ENCODE results near the gene P2RY1.

P2RY1 gene

DNA sequence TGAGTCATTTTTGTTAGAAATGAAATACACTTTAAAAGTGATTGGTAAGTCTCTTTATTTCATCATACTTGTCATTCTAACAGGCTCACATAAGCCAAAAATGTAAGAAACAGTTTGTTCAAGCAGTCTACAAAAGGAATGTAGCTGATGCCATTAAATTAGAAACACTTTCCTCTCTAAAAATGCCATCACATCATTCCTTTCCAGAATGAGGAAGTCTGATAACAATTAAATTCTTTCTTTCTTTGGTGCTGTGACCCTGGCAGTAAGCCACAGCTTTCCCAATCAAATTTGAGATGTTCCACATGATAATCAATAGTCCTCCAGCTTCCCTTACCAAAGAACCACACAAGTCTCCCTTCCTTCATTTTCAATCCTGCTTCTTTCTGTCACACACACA lies 9.4 kb upstream of the P2RY1 start:
- Histone ChIP-seq H3K4me3 (ENCODE audit: low read length) (no peak overlapping the region), H3K4me1 (ENCODE audit: control insufficient read depth, insufficient read depth, low read length) (peaks cover 12% of the 10 kb centered on the region)

GRCh38 chr3:152826476-152826875 lies 8.5 kb upstream of the P2RY1 start:
- Histone ChIP-seq H3K9me3 (ENCODE audit: control insufficient read depth, low read length) (no peaks in the 10 kb centered on the region), H3K36me3 (ENCODE audit: control insufficient read depth, insufficient read depth, low read length) (no peaks in the 10 kb centered on the region), H3K4me1 (ENCODE audit: control insufficient read depth, insufficient read depth, low read length) (peaks cover 12% of the 10 kb centered on the region), H3K9ac (ENCODE audit: low read length) (no peak overlapping the region), H3K27me3 (ENCODE audit: control insufficient read depth, insufficient read depth, low read length) (peaks cover 43% of the 10 kb centered on the region), H3K4me3 (ENCODE audit: low read length) (no peak overlapping the region)

More for the DNA sequence above, 9.4 kb upstream of the P2RY1 start:
- Histone ChIP-seq H3K9ac (ENCODE audit: low read length) (no peak overlapping the region), H3K9me3 (ENCODE audit: control insufficient read depth, low read length) (no peaks in the 10 kb centered on the region), H3K36me3 (ENCODE audit: control insufficient read depth, insufficient read depth, low read length) (no peaks in the 10 kb centered on the region), H3K27me3 (ENCODE audit: control insufficient read depth, insufficient read depth, low read length) (peaks cover 40% of the 10 kb centered on the region)

- no peak overlapping the region for H3K9ac ChIP-seq (ENCODE audit: low read length)
- peaks cover 43% of the 10 kb centered on the region for H3K27me3 ChIP-seq (ENCODE audit: control insufficient read depth, insufficient read depth, low read length)
- no peak overlapping the region for H3K4me3 ChIP-seq (ENCODE audit: low read length)
- no peaks in the 10 kb centered on the region for H3K9me3 ChIP-seq (ENCODE audit: control insufficient read depth, low read length)
- peaks cover 12% of the 10 kb centered on the region for H3K4me1 ChIP-seq (ENCODE audit: control insufficient read depth, insufficient read depth, low read length)
- no peaks in the 10 kb centered on the region for H3K36me3 ChIP-seq (ENCODE audit: control insufficient read depth, insufficient read depth, low read length)
Measured at GRCh38 chr3:152827313-152827712, 7.6 kb upstream of the P2RY1 start.

DNA sequence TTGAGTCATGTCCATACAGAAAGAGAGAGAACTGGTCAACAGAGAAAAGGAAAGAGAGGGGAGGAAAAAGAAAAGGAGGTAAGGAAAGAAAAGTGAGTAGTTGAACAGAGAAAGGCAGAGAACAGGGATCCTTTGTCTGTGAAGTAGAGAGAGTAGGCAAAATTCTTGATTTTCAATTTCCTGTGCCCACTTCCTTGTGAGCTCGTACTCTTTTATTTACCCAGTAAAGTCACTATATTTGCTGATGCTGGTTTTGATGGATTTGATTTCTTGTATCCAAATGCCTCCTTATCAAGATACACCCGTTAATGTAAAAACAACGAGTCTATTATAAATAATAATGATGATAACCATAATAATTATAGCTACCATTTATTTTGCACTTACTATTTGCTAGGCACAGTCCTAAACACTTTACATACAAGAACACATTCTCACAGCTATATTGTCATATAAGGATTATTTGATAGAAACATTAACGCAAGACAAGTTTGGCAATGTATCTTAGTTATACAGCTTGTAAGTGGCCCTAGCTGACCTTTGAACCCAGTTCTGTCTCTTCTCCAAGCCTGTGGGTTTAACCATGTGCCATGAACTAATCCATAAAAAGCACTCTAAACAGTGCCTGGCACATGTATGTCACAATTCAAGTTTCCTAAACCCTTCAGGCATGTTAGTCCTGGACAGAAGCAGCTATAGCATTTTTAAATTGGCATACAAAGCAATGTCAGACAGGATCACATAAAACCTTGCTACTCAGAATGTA lies 6.7 kb upstream of the P2RY1 start:
- Histone ChIP-seq H3K36me3 (ENCODE audit: control insufficient read depth, insufficient read depth, low read length) (no peaks in the 10 kb centered on the region), H3K9me3 (ENCODE audit: control insufficient read depth, low read length) (no peaks in the 10 kb centered on the region), H3K4me1 (ENCODE audit: control insufficient read depth, insufficient read depth, low read length) (peaks cover 12% of the 10 kb centered on the region), H3K9ac (ENCODE audit: low read length) (no peak overlapping the region), H3K27me3 (ENCODE audit: control insufficient read depth, insufficient read depth, low read length) (peaks cover 38% of the 10 kb centered on the region), H3K4me3 (ENCODE audit: low read length) (no peak overlapping the region)

DNA sequence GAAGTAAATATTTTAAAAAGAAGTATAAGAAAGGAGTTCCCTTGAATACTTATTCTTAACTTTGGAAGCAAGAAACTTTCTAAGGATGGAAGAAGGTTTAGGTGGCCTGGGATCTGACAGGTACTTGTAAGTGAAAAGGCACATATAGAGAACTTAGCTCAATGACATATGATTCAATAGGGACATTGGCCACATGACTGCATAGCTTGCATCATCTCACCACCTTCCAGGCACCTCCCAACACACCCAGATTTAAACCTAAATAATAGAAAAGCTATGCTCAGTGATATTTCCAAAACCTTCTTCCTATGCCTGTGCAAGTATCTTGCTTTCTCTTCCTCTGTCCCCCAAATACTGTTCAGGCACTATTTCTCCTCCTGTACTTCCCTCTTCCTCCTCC lies 4.7 kb upstream of the P2RY1 start:
- peaks cover 18% of the 10 kb centered on the region for H3K4me1 ChIP-seq (ENCODE audit: control insufficient read depth, insufficient read depth, low read length)
- no peaks in the 10 kb centered on the region for H3K36me3 ChIP-seq (ENCODE audit: control insufficient read depth, insufficient read depth, low read length)
- H3K4me3 ChIP-seq (ENCODE audit: low read length) = no peak overlapping the region
- H3K27me3 ChIP-seq (ENCODE audit: control insufficient read depth, insufficient read depth, low read length) = peaks cover 39% of the 10 kb centered on the region
- no peaks in the 10 kb centered on the region for H3K9me3 ChIP-seq (ENCODE audit: control insufficient read depth, low read length)
- H3K9ac ChIP-seq (ENCODE audit: low read length) = no peak overlapping the region

DNA sequence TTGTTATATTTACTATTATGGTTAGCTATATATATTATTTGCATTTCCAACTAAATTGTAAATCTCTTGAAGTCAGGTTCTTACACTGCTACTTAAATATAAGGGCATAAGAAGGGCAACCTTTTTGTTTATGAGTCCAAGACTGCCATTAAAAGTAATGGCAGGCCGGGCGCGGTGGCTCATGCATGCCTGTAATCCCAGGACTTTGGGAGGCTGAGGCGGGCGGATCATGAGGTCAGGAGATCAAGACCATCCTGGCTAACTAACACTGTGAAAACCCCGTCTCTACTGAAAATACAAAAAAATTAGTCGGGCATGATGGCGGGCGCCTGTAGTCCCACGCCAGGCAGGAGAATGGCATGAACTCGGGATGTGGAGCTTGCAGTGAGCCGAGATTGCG lies 2.9 kb upstream of the P2RY1 start:
- H3K36me3 ChIP-seq (ENCODE audit: control insufficient read depth, insufficient read depth, low read length) = no peaks in the 10 kb centered on the region
- H3K27me3 ChIP-seq (ENCODE audit: control insufficient read depth, insufficient read depth, low read length) = peaks cover 48% of the 10 kb centered on the region
- H3K9me3 ChIP-seq (ENCODE audit: control insufficient read depth, low read length) = no peaks in the 10 kb centered on the region
- no peak overlapping the region for H3K9ac ChIP-seq (ENCODE audit: low read length)
- H3K4me1 ChIP-seq (ENCODE audit: control insufficient read depth, insufficient read depth, low read length) = peaks cover 18% of the 10 kb centered on the region
- H3K4me3 ChIP-seq (ENCODE audit: low read length) = no peak overlapping the region

- no peaks in the 10 kb centered on the region for H3K9me3 ChIP-seq (ENCODE audit: control insufficient read depth, low read length)
- no peak overlapping the region for H3K4me3 ChIP-seq (ENCODE audit: low read length)
- H3K36me3 ChIP-seq (ENCODE audit: control insufficient read depth, insufficient read depth, low read length) = no peaks in the 10 kb centered on the region
- peaks cover 48% of the 10 kb centered on the region for H3K27me3 ChIP-seq (ENCODE audit: control insufficient read depth, insufficient read depth, low read length)
- no peak overlapping the region for H3K9ac ChIP-seq (ENCODE audit: low read length)
- peaks cover 12% of the 10 kb centered on the region for H3K4me1 ChIP-seq (ENCODE audit: control insufficient read depth, insufficient read depth, low read length)
Measured at GRCh38 chr3:152833089-152833488, 1.8 kb upstream of the P2RY1 start.

DNA sequence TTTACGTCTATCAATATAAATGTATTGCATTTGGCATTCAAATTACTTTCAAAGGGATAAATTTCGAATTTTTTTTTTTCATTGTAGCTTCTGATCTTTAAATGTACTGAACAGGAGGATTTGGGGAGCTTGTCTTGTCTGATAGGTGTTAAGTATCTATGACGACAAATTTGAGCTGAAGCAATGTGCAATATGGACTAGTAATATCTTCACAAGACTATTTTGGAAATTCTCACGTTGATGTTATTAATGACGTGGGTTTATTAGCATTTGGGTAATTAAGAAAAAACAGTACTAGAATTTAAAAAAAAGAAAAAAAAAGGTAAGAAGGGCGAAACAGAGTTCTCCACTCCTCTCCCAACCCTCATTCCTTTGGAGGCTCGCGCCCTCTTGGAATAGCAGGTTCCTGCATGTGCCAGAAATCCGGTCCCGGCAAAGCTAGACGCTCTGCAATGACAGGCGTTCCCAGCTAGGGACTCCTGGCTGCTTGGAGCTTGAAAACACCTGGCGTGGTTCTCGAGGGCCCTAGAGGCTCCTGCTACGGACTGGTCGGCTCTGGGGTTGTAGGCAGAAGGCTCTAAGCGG lies 648 bp upstream of the P2RY1 start:
- peak overlapping the region; percentile 44 for H3K9ac ChIP-seq (ENCODE audit: low read length)
- peak overlapping the region; percentile 56 for H3K4me3 ChIP-seq (ENCODE audit: low read length)
- H3K36me3 ChIP-seq (ENCODE audit: control insufficient read depth, insufficient read depth, low read length) = no peaks in the 10 kb centered on the region
- peaks cover 6% of the 10 kb centered on the region for H3K4me1 ChIP-seq (ENCODE audit: control insufficient read depth, insufficient read depth, low read length)
- H3K27me3 ChIP-seq (ENCODE audit: control insufficient read depth, insufficient read depth, low read length) = peaks cover 47% of the 10 kb centered on the region
- no peaks in the 10 kb centered on the region for H3K9me3 ChIP-seq (ENCODE audit: control insufficient read depth, low read length)

DNA sequence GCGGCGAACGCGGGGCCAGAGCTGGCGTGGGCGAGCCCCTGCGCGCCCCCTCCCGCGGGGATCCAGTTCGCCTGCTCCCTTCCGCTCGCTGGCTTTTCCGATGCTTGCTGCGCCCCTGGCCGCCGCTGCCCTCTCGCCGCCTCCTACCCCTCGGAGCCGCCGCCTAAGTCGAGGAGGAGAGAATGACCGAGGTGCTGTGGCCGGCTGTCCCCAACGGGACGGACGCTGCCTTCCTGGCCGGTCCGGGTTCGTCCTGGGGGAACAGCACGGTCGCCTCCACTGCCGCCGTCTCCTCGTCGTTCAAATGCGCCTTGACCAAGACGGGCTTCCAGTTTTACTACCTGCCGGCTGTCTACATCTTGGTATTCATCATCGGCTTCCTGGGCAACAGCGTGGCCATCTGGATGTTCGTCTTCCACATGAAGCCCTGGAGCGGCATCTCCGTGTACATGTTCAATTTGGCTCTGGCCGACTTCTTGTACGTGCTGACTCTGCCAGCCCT lies 721 bp downstream of the P2RY1 start:
- Histone ChIP-seq H3K9ac (ENCODE audit: low read length) (peak overlapping the region; percentile 48), H3K36me3 (ENCODE audit: control insufficient read depth, insufficient read depth, low read length) (no peaks in the 10 kb centered on the region), H3K27me3 (ENCODE audit: control insufficient read depth, insufficient read depth, low read length) (peaks cover 42% of the 10 kb centered on the region), H3K4me3 (ENCODE audit: low read length) (peak overlapping the region; percentile 56), H3K9me3 (ENCODE audit: control insufficient read depth, low read length) (no peaks in the 10 kb centered on the region), H3K4me1 (ENCODE audit: control insufficient read depth, insufficient read depth, low read length) (peaks cover 6% of the 10 kb centered on the region)

GRCh38 chr3:152836269-152836668 lies 1.3 kb downstream of the P2RY1 start:
- Histone ChIP-seq H3K4me3 (ENCODE audit: low read length) (no peak overlapping the region), H3K9me3 (ENCODE audit: control insufficient read depth, low read length) (no peaks in the 10 kb centered on the region), H3K9ac (ENCODE audit: low read length) (no peak overlapping the region), H3K36me3 (ENCODE audit: control insufficient read depth, insufficient read depth, low read length) (no peaks in the 10 kb centered on the region), H3K4me1 (ENCODE audit: control insufficient read depth, insufficient read depth, low read length) (peaks cover 6% of the 10 kb centered on the region), H3K27me3 (ENCODE audit: control insufficient read depth, insufficient read depth, low read length) (peaks cover 36% of the 10 kb centered on the region)

DNA sequence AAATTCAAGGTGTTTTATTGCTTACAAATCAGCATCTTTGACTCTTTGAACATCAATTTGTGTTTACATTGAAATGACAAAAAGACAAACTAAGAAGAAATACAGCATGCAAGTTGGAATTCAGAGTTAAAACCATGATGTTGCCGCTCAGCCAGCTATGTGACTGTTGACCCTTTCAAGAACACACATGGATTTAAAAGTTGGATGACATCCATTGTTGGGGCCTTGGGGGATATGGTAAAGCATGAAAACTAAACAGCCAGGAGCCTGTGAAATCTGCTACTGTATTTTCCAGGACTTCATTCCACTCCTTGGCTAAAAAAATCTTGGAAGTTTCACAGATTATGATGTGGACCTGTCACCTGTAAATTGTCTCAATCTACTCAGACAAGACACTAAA lies 4.6 kb downstream of the P2RY1 start:
- H3K4me1 ChIP-seq (ENCODE audit: control insufficient read depth, insufficient read depth, low read length) = peaks cover under 1% of the 10 kb centered on the region
- no peak overlapping the region for H3K4me3 ChIP-seq (ENCODE audit: low read length)
- no peak overlapping the region for H3K9ac ChIP-seq (ENCODE audit: low read length)
- no peaks in the 10 kb centered on the region for H3K36me3 ChIP-seq (ENCODE audit: control insufficient read depth, insufficient read depth, low read length)
- peaks cover 20% of the 10 kb centered on the region for H3K27me3 ChIP-seq (ENCODE audit: control insufficient read depth, insufficient read depth, low read length)
- H3K9me3 ChIP-seq (ENCODE audit: control insufficient read depth, low read length) = no peaks in the 10 kb centered on the region

DNA sequence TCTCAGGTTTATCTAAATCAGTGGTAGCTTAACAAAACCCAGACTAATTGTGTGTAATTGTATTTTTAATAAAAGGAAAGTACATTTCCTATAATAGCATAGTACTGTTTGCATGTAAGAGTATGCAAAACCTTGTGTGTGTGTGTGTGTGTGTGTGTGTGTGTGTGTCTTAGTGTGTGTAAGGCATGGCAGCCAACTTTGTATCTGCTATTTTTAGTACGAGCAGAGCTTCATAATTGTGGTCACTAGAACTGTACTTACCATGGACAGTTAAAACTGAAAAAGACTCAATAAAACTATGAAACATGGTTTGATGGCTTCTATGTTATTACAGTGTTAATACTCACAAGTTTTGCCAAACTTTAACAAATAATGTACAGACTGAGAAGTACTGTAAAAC lies 6.2 kb downstream of the P2RY1 start:
- Histone ChIP-seq H3K36me3 (ENCODE audit: control insufficient read depth, insufficient read depth, low read length) (no peaks in the 10 kb centered on the region), H3K27me3 (ENCODE audit: control insufficient read depth, insufficient read depth, low read length) (peaks cover 6% of the 10 kb centered on the region)

More for the DNA sequence above, 6.2 kb downstream of the P2RY1 start:
- H3K9ac ChIP-seq (ENCODE audit: low read length) = no peak overlapping the region
- no peaks in the 10 kb centered on the region for H3K9me3 ChIP-seq (ENCODE audit: control insufficient read depth, low read length)
- no peaks in the 10 kb centered on the region for H3K4me1 ChIP-seq (ENCODE audit: control insufficient read depth, insufficient read depth, low read length)
- no peak overlapping the region for H3K4me3 ChIP-seq (ENCODE audit: low read length)
